GM19328 (cell line): Measurements from ENCODE around the gene AP2S1.
"Not testable (repeated sequence)": the region's sequence is repeated elsewhere in the genome, so short reads cannot be mapped to it uniquely, and the experiment has no call there.

Experiments used
- ATAC-seq: cut with Tn5 transposase; IDR thresholded peaks from one replicate; pipeline ENCODE4 v1.9.1; 2021; ENCODE audit warnings: mild to moderate bottlenecking, moderate library complexity; ENCODE audit not compliant: unreplicated experiment

Gene AP2S1

DNA sequence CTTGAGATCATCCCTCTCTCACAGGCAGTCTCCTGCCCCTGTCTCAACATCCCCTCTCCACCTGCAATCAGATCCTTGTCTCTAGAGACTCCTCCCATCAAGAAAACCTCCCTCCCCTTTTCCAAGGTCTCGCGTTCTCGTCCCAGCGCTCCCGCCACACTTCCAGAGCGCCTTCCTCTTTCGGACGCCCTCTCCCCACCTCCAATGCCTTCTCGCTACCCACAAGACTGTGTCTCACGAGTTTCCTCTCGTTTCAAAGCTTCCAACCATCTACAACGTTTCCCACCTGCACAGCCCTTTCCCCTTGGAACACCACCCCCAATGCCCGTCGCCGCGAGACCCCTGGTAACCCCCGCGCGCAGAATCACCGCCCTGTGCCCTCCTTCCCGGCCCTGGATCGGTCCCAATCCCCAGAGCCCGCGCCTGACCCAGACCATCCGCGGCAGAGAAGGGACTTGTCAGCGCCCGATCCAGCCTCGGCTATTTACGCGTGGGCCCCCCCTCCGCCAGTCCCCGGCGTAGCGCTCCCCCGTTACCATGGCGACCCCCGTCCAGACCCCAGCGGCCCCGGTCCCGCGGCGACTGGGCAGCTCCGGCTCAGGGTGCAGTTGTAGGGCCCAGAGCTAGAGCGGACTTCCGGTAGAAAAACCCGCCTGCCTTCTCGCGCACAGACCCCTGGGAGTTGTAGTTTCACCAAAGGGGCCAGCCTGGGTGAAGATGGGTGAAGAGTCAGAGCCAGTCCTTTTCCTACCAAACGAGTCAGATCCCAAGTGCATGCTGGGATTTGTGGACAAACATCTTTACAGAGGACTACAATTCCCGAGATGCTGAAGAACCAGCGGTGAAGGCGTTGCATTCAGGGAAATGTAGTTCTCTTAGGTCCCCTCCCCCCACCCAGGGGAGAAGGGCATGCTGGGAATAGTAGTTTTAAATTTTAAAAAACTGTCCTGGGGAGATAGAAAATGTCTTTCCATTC lies at the start of gene AP2S1:
TSS of gene AP2S1 (minus strand) at position 619 of the 976 bp plus-strand sequence. CDS start at position 539, 80 bp downstream.
- peak; percentile 97 for ATAC-seq

DNA sequence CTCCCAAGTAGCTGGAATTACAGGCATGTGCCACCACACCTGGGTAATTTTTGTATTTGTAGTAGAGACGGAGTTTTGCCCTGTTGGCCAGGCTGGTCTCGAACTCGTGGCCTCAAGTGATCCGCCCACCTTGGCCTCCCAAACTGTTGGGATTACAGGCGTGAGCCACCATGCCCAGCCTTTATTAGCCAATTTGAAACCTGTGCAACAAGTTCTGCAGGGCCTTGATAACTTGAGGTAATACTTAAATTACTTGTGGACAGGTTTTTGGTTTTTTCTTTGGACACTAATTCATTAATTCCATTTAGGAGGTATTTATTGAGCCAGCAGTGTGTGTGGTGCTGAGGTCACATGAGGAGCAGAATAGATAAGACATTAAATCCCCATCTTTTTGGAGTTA lies 49.7 kb upstream of the AP2S1 start:
- ATAC-seq = no peak

DNA sequence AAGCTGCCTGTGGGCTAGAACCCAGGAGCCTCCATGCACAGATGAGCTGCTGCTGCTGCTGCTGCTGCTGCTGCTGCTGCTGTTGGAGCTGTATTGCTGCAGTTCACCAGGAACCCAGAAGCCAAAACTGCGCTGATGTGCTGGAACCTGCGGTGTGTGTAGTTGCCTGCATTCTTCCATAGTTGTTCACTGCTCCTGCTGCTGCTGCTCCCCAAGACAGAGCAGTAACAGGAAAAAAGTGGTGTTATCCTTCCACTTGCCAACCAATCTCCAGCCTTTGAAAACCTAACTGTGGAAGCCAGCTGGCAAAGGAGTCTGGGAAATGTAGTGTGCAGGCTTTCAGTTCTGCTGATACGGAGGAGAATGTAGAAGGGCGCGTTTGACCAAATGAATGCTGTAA lies 48.1 kb upstream of the AP2S1 start:
- ATAC-seq = no peak

DNA sequence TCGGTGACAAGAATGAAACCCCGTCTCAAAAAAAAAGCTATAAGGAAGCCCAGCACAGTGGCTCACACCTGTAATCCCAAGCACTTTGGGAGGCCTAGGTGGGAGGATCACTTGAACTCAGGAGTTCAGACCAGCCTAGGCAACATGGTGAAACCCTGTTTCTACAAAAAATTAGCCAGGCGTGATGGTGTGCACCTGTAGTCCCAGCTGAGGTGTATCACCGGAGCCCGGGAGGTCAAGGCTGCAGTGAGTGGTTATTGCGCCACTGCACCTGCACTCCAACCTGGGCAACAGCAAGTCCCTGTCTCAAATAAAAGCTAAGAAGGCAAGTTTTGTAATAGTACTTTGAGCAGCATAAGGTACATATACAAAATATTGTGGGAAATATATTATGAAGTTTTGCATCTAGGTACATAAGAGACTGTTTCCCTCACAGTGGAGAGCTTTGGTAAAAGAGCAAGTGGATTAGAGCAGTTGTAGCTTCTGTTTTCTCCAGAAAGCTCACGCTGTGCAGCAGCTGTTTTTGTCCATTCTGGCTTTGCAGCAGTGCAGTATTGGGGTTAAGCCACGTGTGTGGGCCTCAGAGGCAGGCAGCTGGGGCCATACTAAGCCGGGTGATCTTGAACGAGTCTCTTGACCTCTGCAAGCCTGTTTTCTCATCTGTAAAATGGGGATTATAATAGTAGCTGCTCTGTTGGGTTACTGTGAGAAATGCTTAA lies 45.6 kb upstream of the AP2S1 start:
- ATAC-seq = no peak

DNA sequence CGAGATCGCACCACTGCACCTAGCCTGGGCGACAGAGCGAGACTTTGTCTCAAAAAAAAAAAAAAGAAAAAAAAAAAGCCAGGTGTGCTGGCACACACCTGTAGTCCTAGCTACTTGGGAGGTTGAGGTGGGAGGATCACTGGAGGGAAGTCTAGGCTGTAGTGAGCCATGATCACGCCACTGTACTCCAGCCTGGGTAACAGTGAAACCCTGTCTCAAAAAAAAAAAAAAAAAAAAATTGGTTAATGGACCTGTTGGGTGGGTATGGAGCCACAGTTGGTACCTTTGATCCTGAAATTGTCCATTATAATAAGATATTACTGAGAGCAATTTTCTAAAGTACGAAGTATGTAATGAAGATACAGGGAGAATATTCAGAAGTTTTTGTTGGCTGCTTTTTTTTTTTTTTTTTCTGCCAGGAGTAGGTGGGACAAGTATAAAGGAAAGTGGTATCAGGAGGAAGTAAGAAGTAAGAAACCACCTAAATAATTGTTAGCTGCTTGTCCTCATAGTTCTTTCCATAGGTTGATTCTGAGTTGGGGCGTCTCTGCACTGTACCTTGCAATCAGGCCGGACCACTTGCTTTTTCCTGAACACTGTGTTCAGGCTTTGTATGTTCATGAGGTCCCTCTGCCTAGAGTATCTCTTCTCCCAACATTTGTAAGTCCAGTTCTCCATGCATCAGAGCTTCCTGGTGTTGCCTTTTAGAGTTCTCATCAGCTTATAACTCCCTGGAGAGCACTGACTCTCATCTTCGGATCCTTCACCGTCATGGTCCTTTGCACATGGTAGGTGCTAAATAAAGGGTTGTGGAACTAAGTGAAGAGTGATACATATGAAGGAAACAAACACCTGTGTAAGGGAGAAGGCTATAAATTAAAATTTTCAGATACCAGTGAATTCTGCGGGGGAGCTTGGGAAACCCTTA lies 41.9 kb upstream of the AP2S1 start:
- no peak for ATAC-seq

DNA sequence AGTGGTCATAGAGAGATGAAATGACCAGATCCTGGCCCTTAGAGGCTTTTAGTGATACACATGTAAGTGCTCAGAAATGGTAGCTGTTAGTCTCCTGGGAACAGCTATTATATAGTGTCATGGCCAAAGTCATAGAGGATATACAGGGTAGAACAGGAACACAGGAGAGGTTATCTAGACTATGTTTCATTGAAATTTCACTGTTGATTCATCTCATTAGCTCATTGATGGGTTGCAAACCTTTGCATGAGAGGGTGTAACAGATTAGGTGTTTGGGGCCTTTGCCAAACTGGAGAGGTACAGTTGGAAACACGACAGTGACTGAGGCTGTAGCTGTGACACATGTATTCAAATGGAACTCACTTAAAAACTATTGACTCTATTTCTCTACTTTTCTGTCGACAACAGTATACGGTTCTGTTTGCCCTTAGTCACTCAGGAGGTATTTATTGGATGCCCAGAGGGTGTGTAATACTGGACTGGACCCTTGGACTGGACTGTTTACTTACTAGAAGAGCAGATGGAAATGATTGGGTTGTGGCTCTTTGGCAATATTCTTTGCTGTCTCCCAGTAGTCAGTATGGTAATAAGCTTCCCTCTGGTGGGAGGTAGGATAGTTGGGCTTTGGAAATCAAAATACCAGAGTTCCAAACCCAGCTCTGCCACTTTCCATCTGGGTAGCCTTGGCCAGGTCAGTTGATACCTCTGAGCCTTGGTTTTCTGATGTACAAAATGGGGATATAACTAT lies 40.0 kb upstream of the AP2S1 start:
- ATAC-seq = no peak

DNA sequence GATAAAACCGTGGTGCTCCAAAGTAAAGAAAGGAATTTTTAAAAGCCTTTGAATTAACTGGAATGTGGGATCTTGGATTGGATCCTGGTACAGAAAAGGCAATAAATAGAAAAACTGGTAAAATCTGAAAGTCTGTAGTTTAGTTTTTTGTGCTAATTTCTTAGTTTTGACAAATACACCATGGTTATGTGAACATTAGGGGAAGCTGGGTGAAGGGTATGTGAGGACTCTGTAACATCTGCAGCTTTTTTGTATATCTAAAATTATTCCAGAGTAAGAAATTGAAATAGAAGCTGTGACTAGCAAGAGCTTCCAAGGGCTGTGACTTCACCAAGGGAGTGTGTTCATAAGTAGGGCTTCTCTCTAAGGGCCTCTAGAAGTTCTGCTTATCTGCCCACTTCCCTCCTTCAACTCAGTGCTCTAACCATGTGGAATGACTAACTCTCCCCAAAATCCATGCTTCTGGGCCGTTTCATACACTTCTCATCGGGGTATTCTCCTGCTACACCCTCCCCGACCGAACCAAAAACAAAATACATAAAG lies 36.7 kb upstream of the AP2S1 start:
- ATAC-seq = no peak

DNA sequence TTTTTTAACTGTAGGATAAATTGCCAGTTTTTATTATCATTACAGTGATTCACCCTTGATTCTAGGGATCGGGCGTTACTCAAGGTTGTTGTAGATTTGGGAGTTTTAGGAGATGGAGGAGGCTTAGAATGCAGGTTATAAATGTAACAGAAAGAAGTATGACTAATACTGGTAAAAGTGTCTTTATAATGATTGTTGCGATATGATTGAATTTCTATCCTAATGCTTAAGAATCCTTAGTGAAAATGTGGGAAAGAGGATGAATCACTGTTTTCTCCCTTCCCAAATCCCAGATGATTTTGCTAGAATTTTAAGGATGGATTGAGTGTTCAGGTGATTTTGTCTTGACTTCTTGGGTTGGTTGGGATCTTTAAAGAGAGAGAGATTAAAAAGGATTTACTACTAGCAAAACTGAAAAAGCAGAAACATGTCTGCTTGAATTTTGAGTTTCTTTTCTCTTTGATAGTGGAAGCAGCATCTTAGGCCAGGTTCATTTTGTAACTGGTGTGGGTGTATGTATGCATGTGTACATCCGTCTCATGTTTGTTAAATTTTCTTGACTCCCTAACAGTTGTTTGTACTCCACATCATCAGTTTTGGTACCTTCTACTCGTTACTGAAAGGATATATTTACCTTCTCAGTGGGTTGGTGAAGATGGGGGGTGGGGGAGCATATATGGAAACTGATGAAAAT lies 36.0 kb upstream of the AP2S1 start:
- ATAC-seq = no peak

DNA sequence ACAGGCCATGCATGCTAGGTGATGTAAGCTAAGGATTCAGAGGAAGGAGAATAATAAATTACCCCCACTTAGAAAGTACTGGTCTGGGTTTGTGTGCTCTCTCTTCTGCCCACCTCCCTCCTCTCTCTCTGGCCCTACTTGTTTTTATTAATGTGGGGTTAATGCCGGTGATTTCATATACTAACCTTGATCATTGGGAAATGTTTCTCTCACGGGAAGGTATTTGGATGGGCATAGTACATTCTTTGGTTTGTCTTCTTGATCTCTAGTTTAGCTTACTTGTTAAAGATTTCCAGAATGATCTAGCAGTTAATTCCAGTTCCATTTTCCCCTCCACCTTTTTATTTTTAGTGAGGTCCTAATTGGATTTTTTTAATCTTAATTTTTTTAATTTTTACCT lies 34.8 kb upstream of the AP2S1 start:
- ATAC-seq = no peak

DNA sequence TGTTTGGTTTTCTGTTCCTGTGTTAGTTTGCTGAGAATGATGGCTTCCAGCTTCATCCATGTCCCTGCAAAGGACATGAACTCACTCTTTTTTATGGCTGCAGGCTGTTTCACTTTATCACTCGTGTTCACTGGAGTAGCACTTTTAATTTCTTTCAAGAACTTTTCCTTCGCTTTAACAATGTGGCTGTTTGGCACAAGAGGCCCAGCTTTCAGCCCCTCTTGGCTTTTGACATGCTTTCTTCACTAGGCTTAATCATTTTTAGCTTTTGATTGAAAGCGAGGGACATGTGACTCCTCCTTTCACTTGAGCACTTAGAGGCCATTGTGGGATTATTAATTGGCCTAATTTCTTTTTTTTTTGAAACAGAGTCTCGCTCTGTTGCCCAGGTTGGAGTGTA lies 32.1 kb upstream of the AP2S1 start:
- not testable (repeated sequence) for ATAC-seq

DNA sequence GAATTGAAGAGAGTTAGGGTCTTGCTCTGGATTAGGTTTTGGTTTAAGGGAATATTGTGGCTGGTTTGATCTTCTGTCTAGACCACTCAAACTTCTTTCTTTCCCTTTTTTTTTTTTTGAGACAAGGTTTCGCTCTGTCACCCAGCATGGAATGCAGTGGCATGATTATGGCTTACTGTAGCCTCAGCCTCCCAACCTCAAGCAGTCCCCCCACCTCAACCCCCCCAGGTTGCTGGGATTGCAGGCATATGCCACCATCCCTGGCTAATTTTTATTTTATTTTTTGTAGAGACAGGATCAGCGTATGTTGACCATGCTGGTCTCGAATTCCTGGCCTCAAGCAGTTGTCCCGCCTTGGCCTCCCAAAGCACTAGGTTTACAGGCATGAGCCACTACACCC lies 31.4 kb upstream of the AP2S1 start:
- no peak for ATAC-seq

DNA sequence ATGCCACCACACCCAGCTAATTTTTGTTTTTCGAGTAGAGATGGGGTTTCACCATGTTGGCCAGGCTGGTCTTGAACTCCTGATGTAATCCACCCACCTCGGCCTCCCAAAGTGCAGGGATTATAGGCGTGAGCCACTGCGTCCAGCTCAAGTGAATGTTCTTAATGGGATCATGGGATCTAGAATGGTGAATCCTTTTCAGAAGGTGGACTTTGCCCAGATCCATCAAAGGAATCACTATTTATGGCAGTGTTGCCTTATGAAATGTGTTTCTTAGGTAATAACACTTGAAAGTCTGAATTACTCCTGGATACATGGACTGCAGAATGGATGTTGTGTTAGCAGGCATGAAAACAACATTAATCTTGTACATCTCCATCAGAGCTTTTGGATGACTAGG lies 30.4 kb upstream of the AP2S1 start:
- ATAC-seq = no peak

DNA sequence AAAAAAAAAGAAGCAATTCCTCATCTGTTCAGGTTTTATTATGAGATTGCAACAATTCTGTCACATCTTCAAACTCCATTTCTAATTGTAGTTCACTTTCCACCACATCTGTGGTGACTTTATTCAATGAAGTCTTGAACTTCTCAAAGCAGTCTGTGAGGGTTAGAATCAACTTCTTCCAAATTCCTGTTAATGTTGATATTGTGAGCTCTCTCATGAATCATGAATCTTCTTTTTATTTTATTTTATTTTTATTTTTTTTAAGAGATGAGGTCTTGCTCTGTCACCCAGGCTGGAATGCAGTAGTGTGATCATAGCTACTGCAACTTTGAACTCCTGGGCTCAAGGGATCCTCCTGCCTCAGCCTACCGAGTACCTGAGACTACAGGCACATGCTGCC lies 29.8 kb upstream of the AP2S1 start:
- ATAC-seq = no peak

DNA sequence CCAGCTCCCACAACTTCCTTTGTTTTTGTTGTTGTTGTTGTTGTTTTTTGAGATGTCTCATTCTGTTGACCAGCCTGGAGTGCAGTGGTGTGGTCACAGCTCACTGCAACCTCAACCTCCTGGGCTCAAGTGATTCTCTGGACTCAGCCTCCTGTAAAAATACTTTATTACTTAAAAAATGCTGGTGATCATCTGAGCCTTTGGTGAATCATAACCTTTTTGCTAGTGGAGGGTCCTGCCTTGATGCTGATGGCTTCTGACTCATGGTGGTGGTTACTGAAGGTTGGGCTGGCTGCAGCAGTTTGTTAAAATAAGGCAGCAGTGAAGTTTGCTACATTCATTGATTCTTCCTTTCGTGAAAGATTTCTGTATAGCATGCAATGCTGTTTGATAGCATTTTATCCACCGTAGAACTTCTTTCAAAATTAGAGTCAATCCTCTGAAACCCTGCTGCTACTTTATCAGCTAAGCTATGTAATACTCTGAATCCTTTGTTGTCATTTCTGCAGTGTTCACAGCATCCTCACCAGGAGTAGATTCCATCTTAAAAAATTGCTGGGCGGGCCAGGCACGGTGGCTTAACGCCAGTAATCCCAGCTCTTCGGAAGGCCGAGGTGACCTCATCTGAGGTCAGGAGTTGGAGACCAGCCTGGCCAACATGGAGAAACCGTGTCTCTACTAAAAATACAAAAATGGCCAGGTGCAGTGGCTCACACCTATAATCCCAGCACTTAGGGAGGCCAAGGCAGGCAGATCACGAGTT lies 28.1 kb upstream of the AP2S1 start:
- ATAC-seq = no peak

DNA sequence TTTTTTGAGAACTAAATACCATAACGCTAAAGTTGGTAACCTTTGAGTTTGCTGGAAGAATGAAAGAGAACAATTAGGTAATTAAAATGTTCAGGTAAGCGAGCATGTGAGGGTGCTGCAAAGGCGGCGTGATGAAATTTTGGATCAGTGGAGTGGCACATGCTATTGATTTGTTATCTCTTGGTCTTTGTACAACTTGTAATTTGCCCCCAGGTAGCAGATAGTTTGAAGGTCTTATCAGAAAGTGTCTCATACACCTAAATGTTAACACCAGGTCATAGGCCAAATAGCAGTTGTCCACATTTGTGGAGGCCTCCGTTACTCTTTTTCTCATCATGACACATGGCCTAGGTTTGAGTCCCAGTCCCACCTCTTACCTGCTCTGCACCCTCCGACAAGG lies 25.0 kb upstream of the AP2S1 start:
- ATAC-seq = no peak

DNA sequence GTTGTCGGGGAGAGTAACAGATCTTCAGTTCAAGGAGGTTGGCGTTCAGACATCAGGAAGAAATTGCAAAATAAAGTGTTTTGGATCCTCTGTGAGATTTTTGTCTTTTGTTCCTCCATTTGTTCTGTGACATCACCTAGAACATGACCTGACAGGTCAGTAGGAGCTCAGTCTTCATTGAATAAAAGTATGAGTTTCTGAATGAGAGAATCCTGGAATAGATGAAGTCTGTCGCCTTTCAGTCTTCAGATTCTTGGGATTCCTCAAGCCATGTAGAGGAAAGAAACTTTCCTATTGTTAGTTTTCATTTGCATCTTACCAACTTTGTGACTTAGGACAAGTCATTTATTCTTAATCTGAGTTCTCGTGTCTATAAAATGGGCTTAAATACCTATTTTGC lies 24.6 kb upstream of the AP2S1 start:
- no peak for ATAC-seq

DNA sequence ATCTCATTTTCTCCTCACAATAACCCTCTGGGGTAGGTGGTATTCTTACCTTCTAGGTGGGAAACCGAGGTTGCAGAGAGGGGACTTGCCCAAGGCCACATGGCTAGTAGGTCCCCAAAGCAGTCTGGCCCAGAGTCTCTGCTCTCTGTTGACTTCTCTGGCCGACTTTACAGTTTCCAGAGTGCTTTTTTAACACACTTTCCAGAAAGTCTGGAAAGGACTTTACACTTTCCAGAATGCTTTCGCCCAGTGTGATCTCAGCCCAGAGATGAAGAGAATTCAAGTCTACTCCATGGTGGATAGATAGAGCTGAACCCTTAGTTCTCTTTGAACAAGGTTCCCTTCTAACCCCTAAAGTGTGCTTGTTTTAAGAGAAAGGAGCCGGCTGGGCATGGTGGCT lies 22.3 kb upstream of the AP2S1 start:
- ATAC-seq = no peak

DNA sequence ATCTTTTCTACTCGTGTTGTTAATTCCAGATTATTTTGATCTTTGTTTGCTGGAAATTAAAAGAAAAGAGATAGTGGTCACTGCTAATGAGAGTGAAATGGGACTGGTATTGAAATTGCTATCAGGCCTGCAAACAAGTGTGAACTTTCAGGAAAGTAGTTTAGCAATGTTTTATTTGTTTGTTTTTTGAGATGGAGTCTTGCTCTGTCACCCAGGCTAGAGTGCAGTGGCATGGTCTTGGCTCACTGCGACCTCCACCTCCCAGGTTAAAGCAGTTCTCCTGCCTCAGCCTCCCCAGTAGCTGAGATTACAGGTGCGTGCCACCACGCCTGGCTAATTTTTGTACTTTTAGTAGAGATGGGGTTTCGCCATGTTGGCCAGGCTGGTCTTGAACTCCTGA lies 20.5 kb upstream of the AP2S1 start:
- ATAC-seq = not testable (repeated sequence)
